EH (cell line): ENCODE measurements around the gene IMPA2.

Experiments
- DNase-seq: peaks from one replicate; pipeline ENCODE4 v3.0.0-alpha.2; 2015; ENCODE audit warnings: low read depth

The IMPA2 gene

DNA sequence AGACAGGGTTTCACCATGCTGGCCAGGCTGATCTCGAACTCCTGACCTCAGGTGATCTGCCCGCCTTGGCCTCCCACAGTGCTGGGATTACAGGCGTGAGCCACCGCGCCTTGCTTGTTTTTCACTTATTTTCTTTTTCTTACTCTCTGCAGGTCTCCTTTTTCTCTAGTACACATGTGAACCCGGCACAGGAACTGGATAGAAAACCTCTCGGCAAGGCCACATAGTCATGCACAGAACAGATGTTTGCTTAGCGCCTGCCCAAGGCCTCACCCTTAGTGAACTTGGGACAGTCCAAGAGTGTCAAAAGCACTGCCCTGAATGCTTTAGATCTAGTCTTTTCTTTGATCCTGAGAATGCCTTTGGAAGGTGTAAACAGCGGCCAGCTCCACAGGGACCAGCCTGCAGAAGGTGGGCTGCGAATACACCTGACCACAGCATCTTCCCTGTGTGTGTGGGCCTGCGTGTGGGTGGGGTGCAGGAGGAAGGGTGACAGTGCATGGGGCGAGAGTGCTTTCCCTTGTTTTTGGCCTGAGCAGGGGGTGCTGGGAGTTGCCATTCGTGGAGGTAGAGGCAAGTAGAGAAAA, 27.0 kb downstream of the IMPA2 start:
- DNase-seq = no peak

DNA sequence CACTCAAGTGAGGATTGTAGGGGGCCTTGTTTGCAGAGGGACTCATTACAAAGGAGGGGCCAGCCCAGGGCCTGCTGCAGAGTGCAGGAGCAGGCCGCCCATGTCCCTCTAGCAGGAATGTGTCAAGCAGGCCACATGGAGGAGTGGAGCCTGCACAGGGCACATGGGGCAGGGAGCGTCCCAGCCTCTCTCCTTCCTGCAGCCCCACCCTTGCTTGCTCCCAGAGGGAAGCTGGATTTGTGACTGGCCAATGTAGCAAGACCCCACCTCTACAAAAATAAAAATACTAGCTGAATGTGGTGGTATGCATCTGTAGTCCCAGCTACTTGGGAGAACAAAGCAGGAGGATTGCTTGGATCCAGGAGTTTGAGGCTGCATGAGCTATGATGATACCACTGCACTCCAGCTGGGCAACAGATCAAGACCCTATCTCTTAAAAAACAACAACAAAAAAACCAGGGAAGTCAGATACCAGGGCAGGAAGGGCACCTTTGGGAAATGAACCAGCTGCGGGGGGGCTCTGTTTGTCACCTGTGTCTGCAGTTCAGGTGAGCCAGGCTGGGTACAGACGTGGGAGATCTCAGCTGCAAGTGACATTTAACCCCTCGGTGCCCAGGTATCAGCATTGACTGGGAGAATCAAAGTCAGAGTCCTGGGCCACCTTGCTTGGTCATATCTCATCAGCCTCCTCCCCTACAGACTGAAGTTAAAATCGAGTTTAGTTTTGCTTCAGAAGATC, 27.7 kb downstream of the IMPA2 start:
- no peak for DNase-seq

DNA sequence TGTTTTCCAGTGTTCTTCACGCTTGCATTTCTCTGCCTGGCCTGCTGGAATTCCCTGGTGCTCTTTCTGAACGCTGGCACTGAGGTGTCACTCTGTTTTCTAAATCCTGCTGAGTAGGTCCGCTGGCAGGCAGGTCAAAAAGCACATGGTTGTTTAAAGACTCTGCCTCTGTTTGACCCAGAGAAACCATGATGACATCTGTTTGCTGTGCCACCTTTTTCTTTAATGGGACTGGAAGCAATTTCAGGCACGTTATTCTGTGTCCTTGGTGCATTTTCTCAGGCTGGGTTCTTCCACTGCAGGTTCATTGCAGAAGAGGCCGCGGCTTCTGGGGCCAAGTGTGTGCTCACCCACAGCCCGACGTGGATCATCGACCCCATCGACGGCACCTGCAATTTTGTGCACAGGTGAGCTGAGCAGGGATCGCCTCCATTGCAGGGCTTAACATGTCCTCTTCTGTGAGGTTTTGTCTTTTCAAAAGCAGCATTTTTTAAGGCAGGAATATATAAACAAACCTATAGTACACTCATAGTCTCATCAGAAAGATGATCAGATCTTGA, 28.4 kb downstream of the IMPA2 start:
- DNase-seq = no peak

DNA sequence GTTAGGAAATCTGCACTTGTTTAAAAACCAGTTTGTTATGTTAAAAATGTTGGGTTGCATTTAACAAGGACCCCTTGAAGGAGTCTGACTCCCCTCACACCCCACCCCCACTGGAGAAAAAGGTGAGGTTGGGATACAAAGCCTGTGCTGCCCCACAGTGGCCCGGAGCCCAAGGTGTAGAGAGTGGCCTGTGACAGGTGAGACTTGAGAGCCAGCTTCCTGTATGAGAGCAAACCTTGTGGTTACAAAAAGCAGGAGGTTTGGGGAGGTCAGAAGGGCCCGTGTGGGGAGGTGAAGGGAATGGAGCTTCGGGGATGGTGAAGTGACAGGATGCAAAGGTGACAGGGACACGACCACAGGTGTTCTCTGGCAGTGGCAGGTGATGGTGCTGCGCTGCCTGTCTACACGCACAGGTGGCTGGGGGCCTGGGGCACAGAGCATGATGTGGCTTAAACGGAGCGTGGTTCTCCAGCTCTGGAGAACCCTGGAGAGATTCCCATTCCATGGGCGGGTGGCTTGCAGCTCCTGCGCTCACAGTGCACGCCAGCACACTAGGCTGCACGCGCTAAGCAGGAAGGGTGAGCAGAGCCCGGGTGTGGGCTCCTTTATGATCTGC, 29.0 kb downstream of the IMPA2 start:
- DNase-seq = no peak

DNA sequence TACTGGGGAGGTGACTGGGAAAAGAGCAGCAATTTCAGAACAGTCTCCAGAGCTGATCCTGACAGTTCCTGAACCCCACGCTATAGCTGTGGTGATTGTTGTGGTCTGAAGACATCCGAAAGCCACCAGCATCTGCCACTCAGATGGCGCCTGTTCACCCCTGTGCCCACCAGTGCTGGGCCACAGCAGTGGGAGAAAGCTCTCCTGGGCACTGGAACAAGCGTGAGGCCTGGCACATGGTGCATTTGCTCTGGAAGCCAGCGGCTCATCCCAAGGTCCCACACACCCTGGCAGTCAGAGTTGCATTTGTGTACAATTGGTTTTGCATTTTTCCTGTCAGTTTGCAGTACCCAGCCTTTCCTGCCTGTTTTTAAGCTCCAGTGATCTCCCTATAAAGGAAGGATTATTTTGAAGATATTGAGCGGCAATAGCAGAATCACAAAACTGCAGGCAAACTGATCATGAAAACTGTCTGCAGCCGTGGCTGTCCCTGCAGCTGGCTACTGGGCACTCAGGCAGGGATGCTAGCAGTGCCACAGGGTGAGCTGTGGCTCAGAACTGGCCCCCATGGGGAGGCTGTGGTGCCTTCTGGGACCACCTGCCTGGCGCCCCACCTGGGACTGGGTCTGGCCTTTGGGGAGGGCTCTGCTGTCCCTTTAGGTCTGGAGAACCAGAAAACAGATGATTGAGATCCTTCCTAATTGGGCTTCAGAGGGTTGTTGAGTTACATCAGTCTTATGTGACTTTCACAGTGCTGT, 30.1 kb downstream of the IMPA2 start:
- no peak for DNase-seq

DNA sequence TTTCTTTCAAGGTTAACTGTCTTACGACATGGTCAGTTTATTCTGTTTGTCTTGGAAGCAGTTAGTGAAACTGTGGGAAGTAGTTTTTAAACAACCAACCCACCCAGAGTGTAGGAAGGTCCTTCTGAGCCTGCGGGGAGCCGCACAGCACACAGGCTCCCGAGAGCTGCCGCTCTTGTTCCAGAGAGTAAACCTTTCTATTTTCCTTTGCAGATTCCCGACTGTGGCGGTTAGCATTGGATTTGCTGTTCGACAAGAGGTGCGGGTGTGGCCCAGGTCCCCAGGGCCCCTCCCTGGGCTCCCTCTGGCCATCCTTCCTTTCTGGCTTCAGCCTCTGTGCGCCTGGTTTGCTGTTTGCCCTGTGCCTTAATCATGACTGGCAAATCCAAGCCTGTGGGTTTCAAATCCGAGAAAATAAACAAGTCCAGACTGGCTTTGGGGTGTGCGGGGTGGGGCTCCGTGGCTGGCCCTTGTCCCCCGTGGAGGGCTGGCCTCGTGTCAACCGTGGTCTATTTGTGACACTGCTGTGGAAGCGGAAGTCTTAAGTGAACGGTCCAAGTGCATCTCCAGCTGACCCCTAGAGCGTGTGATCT, 30.7 kb downstream of the IMPA2 start:
- DNase-seq = no peak

DNA sequence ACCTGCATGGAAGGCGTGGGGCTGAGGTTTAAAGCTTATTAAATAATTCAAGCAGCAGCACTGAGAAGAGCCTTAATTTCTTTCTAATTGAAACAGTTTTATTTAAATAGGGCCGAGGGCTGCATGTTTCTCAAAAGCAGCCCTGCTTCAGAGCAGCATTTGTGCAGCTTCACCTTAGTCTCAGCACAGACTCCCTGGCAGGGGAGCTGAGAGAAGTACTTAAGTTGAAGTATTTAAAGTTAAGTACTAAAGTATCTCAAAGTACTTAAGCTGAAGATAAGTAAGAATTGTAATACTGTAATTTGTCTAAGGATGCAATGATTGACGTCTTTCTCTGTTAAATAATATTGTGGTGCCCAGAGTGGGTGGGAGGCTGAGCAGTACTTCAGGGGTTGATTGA, 31.4 kb downstream of the IMPA2 start:
- DNase-seq = no peak

DNA sequence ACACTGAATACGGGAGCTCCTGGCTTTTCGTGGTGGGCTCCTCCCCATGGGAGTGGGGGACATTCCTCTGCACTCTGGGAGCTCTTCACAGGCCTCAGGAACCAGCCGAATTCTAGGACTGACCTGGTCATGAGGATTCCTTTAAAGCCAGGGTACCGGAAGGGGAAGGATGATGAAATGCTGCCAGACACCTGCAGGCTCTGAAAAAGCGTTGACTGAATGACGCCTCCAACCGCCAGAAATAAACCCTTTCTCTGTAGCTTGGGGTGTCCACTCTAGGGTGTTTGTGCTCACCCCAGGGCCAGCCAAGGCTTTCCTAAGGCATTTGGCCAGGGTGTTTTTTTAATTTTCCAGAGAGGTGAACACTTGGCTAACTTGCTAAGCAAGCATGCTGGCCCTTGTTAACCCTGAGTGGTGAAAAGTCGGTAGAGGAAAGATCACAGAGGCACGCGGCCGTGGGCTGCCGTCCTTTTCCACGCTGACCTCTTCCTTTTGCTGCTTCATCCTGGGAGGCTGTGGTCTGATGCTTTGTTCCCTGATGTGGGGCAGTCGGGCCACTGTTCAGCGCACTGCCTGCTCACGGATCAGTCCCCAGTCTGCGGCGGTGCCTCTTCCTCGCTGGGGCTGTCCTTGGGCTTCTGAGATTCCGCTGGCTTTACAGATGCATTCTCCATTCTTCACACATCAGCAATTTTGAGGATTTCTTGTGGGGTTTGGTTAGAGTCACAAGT, 32.0 kb downstream of the IMPA2 start:
- no peak for DNase-seq

DNA sequence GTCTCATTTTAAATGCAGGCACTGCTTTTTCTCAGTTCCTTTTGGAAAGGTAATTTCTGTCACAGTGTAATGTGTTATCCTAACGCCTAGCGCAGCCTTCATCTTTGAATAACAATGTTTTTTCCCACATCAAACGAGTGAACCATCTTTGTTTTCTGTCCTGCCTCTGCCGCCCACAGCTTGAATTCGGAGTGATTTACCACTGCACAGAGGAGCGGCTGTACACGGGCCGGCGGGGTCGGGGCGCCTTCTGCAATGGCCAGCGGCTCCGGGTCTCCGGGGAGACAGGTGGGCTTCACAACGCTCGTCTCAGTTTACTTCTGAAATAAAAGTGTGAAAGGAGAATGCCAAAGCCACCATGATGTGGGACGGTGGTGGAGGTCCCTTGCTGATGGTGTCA, 32.8 kb downstream of the IMPA2 start:
- no peak for DNase-seq

DNA sequence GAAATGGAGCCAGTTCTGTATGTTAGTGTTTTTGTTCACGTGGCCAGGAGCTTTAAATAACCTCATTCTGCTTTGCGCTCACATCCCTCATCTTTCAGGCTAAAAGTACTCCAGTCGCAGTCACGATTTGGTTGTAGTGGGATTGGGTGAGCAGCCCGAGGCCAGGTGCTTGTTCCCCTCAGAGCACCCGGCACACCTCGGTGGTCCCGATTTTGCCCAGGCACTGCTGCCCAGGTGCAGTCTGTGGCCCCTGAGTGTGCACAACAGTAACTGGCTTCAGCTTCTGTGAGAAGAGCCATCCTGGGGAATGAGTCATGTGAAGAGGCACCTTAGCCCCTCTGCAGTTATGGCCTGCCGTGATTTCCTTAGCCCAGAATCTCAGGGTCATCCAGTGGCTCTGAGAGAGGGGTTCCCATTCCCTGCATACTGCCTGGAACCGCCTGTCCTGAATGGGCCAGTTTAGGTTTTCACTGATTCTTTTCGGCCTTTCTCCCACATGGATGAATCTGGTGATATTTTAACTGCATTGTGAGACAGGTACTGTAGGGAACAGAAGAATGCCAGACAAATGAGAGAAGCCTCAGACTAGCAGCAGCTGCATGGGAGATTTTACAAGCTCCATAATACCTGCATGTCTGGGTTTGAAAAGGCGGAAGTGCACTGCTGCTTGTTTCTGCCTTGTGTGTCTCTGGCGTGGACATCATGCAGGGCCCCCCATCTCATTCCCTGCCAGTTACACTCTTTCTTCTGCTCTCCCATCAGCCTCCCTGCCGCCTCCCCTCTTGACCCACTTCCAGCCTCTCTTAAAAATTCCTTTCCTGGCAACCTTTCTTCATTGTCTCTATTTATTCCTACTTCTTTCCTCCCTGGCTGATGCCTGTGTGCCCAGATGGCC, 33.5 kb downstream of the IMPA2 start:
- DNase-seq = no peak

DNA sequence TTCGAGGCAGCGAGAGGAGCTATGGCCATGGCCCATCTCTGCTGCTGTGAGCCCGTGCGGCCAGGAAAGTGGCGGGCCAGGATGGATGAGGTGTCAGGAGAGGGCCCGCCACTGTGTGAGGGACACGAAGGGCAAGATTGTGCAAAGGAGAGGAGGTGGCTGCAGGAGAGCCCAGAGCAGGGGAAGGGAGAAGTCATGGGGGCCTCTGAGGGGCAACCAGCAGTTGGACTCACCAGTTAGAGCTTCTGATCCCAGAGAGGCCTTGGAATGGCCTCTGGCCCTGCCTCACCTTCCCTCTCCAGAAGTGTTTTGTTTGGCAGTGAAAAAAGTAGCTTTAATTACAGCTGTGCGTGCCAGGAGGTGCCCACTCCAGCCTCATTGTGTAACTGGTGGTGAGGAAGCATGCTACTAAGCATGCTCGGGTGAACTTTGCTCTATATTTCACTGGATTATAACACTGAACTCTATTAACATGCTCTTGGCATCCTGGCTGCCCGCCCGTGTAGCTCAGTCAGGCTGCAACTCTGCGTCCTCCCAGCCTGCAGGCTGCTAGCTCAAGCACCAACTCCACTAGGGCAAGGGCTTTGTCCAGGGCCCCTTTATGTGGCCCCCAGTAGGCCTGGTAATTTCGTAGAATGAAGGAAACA, 34.2 kb downstream of the IMPA2 start:
- peak; percentile 68 for DNase-seq

DNA sequence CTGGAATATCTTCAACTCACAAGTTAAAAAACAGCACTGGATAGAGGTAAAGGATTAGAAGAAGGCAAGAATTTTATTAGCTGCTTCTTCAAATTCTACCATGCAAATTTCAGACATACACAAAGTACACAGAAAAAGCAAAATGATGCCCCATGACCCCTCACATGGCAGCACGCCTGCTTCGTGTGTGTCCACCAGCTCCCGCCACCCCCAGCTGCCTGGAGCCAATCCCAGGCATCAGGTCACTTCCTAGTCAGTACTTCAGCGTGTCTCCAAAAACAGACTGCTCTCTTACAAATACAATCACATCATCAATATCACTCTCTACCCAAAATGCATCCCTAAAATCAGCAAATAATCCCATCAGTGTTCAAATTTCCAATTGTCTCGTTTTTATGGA, 35.8 kb downstream of the IMPA2 start:
- DNase-seq = no peak

DNA sequence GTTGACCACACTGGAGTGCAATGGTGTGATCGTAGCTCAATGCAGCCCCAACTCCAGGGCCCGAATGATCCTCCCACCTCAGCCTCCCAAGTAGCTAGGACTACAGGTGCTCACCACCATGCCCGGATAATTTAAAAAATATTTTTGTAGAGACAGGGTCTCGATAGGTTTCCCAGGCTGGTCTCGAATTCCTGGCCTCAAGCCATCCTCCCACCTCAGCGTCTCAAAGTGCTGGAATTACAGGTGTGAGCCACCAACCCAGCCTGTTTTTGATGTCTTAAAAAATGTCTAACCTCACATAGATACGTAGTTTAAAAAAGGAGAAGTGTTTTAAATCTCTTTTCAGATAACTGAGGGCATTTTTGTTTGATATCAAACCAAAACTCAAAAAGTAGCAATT, 37.6 kb downstream of the IMPA2 start:
- no peak for DNase-seq

DNA sequence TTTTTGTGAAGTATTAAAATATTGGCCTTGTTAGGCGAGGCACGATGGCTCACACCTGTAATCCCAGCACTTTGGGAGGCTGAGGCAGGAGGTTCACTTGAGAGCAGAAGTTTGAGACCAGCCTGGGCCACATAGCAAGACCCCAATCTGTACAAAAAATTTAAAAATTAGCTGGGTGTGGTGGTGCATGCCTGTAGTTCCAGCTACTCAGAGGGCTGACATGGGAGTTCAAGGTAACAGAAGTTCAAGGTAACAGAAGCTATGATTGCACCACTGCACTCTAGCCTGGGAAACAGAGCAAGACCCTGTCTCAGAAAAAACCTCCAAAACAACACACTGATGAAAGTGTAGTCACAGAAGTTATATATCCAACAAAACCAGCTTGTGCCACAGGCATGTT, 39.8 kb downstream of the IMPA2 start:
- no peak for DNase-seq

DNA sequence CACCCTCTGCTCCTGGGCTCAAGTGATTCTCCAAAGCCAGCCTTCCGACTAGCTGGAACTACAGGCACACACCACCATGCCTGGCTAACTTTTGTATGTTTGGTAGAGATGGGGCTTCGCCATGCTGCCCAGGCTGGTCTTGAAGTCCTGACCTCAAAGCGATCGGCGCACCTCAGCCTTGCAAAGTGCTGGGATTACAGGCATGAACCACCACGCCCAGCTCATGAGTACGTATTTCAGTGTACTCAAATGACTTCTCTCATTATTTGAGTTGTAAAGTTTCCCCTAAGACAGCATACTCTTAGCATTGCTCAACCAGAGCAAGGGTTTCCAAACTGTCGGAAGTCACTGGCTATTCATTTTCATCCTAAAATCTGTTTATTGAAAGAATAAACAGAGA, 40.3 kb downstream of the IMPA2 start:
- DNase-seq = no peak

DNA sequence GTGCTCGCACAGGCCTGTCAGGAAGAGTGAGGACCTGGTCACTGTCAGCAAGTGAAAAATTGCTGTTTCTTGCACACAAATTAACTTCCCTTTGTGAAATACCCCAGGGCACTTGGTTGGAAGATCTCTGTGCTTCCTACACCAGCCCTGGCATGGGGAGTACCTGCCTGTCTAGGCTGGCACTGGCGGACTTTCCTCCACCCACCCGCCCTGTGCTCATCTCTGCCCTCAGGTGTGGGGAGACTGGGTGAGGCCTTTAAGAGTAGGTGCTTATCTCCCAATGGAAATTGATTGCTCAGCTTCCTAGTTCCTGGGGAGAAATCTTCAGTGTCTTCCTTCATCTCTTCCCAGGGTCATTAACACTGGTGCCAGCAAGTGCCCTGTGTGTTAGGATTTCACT, 42.1 kb downstream of the IMPA2 start:
- DNase-seq = no peak

DNA sequence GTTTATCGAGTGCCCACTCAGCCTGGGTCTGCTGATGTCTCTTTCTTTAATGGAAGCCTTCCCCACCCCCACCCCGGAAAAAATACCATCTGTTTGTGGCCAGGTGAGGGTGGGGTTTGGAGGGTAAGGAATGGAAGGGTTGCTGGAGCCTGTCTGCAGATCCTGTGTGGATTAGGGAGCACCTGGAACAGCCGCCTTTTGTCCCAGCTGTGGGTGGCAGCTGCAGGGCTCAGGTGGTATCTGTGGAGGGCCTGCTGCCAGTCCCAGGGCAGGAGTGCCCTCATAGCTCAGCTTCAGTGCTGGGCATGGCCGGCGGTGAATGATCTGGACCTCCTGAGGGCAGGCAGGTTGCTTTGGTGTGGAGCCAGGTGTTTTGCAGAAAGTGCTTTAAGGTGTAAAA, 45.3 kb downstream of the IMPA2 start:
- no peak for DNase-seq

DNA sequence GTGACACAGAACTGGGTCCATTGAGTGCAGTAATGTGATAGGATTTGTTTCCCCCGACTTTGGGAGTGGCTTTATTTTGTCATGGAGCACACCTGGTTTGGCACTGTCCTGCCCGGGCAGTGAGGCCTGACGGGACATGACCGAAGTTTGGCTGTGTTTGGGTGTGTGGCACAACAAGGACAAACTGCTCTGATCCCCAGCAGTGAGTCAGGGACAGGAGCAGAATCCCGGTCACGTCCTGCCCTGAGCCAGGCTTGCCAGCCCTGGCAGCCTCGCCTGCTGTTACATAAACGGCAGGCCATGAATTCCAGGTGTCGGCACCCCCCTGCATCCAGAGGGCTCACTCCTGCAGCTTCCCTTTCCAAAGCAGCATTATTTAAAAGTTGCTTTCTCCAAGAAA, 45.7 kb downstream of the IMPA2 start:
- DNase-seq = no peak

DNA sequence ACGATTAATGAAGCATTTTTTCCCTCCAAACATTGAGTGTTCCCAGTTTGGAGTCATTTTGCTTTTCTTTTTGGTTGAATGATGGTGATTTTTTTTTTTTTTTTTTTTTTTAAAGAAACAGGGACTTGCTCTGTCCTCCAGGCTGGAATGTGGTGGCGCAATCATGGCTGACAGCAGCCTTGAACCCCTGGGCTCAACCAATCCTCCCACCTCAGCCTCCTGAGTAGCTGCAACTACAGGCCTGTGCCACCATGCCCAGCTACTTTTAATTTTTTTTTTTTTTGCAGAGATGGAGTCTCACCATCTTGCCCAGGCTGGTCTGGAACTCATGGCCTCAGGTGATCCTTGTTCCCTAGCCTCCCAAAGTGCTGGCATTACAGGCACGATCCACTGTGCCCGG, 46.2 kb downstream of the IMPA2 start:
- DNase-seq = no peak

DNA sequence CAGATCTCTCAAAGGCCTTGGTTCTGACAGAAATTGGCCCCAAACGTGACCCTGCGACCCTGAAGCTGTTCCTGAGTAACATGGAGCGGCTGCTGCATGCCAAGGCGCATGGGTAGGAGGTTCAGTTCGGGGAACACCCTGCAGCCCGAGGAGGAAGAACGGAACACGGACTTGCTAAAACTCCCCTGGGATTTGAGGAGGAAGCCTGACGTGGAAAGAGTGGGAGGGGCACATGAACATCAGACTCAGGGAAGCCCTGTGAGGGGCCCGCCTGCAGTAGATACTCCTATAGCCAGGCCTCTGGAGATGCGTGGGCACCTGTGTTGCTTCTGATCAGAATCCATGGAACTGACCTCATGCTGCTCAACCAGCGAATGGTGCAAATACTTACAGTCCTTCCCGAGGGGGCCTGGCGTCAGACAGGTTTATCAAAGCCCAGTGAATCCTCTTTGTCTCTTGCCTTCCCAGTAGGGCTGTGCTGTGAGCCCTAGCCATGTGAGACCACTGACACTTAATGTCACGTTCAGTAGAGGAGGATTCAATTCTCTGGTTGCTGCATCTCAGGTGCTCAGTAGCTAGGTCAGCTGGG, 46.8 kb downstream of the IMPA2 start:
- no peak for DNase-seq
